IgD-negative memory B cell (primary cell): ENCODE results near the gene PDE4C. TPM values are rescaled to one million over a fixed set of nuclear protein-coding genes. Genes with fewer than 3 reads are reported as not detected.

Experiments used
- H3K27ac Mint-ChIP-seq, 3 donors: one replicate each; pipeline ENCODE4 v1.8.0; 2020 to 2022; ENCODE audit warnings: mild to moderate bottlenecking in 3 of 3, mixed read lengths in 3 of 3, moderate library complexity in 1 of 3
- H3K27me3 Mint-ChIP-seq: one replicate; pipeline ENCODE4 v1.8.0; 2021; ENCODE audit warnings: mixed read lengths
- H3K36me3 Mint-ChIP-seq: one replicate; pipeline ENCODE4 v1.8.0; 2020; ENCODE audit warnings: mild to moderate bottlenecking, mixed read lengths
- H3K4me1 Mint-ChIP-seq, 3 donors: one replicate each; pipeline ENCODE4 v1.8.0; 2020 to 2022; ENCODE audit warnings: mixed read lengths in 3 of 3, mild to moderate bottlenecking in 1 of 3
- H3K4me3 Mint-ChIP-seq, 4 donors: one replicate each; pipeline ENCODE4 v1.8.0; 2020 to 2022; ENCODE audit warnings: mild to moderate bottlenecking in 4 of 4, mixed read lengths in 4 of 4, moderate library complexity in 3 of 4
- H3K9me3 Mint-ChIP-seq, 3 donors: one replicate each; pipeline ENCODE4 v1.8.0; 2020 to 2021; ENCODE audit warnings: mixed read lengths in 3 of 3, mild to moderate bottlenecking in 1 of 3
- polyA plus RNA-seq: library from polyadenylated mRNA; unstranded; fragments of 300-500 nt; fragmentation: Illumina TruSeq; gene quantifications from one replicate; pipeline ENCODE4 v1.2.3, GENCODE V29; 2021

The PDE4C gene
- polyA plus RNA-seq, 1 donor from 2014 or later: not detected

DNA sequence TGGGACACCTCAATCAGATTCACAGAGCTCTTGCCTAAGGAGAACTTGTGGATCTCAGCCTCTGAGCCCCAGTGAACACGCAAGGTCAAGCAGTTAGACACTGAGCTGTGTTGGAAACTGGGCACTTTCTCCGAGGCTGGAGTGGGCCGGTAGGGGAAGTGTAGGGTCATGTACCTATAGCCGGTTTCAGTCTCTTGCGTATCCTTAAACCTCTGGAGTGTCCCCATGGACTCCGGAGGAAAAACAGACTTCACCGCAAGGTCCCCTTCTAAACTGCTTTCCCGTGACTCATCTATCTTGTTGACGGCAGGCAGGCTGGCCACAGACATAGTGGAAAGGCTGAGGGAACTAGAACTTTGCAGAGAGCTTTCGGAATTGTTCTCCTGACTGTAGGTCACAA is 36.7 kb upstream of the PDE4C start:
- Mint-ChIP-seq H3K4me3 (peak overlapping the region in 1 of 4 donors; percentile 13), H3K4me1 (no peaks in the 10 kb centered on the region), H3K36me3 (peaks cover 2% of the 10 kb centered on the region), H3K27me3 (no peaks in the 10 kb centered on the region), H3K27ac (peak overlapping the region in 1 of 3 donors; percentile 74), H3K9me3 (no peaks in the 10 kb centered on the region)

DNA sequence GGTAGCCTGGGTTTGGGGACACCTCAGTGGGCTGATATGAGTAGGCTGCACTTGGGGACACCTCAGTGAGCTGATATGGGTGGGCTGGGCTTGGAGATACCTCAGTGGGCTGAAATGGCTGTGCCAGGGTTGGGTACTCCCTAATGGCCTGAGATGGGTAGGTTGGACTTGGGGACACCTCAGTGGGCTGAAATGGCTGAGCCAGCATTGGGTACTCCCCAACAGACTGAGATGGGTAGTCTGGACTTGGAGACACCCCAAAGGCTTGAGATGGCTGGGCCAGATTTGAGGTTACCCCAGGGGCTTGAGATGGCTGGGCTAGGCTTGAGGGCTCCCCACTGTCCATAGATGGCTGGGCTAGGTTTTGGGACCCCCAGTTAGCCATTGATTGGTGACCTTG is 35.9 kb upstream of the PDE4C start:
- Mint-ChIP-seq H3K4me3 (peak overlapping the region in 1 of 4 donors; percentile 61), H3K27ac (peak overlapping the region in 1 of 3 donors; percentile 74), H3K4me1 (no peaks in the 10 kb centered on the region), H3K36me3 (peaks cover 2% of the 10 kb centered on the region), H3K27me3 (no peaks in the 10 kb centered on the region), H3K9me3 (no peaks in the 10 kb centered on the region)

DNA sequence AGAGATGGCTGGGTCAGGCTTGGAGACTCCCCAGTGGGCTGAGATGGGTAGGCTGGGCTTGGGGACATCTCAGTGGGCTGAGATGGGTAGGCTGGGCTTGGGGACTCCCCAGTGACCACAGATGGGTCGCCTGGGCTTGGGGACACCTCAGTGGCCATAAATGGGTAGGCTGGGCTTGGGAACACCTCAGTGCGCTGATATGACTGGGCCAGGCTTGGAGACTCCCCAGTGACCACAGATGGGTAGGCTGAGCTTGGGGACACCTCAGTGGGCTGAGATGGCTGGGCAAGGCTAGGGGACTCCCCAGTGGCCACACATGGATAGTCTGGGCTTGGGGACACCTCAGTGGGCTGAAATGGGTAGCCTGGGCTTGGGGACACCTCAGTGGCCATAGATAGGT is 35.2 kb upstream of the PDE4C start:
- Mint-ChIP-seq H3K36me3 (peaks cover 4% of the 10 kb centered on the region), H3K4me1 (no peaks in the 10 kb centered on the region), H3K27me3 (no peaks in the 10 kb centered on the region), H3K4me3 (no peak overlapping the region), H3K27ac (peak overlapping the region in 2 of 3 donors; percentile 67 to 74), H3K9me3 (no peaks in the 10 kb centered on the region)

DNA sequence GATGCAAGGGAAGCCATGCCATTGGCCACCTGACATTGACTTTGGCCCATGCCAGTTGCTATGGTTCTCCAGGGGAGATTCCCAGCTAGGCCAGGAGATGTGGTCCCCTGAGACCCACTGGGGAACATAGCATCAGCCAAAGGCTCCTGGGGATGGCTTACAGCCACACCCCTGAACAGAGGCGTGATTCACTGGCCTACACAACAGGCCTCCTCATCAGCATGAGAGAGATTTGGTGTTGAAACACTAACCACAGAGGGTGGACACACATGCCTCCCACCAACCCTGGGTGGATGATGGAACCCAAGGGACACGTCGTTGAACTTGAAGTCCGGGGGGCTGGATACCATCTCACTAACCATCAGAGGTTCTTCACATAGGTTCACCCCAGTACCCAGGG is 33.7 kb upstream of the PDE4C start:
- Mint-ChIP-seq H3K9me3 (no peaks in the 10 kb centered on the region), H3K27me3 (peaks cover 2% of the 10 kb centered on the region), H3K27ac (peak overlapping the region in 1 of 3 donors; percentile 84), H3K36me3 (peaks cover 1% of the 10 kb centered on the region), H3K4me3 (peak overlapping the region in 1 of 4 donors; percentile 39), H3K4me1 (peaks cover under 1 to 6% (median 3%) of the 10 kb centered on the region in 3 donors)

DNA sequence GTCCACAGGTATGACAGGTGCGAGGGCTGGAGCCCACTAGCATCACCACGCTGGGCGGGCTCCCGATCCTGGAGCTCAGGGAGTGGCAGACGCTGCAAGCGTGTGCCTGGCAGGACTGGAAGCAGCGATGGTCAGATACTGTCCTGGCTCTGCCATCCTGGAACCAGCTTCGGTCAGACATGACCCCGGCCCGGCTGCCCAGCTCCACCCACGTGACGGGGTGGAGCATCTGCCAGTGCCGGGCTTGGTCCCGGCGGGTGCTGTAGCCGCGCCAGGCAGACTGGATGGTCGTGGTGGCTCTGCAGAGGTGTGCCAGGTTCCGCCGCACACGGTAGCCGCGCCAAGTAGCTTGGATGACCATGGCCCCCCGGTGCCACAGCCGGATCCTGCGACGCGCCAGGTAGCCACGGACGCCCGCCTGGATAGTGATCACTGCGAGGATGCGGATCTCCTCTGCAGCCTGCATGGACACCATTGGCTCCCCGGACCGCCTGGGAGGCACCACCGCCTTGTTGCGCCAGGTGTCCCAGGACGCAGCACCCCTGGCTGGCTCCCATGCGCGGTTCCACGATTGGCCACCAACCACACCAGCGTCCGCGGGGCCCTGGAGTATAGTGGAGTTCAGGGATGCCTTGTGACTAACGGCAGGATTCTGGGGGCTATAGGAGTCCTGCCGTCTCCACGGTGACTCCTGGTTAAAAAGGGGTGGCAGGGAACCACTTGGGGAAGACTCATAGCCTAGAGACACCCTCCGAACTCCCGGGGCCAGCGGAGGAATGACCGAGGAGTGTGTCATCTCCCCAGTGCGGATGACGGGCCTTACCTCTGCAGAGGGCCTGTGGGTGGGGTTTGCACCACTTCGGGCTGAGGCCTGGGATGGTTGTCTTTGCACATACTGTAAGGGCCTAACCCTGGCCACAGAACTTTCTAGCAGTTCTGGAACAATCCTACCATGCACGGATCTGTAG is 31.5 kb upstream of the PDE4C start:
- Mint-ChIP-seq H3K4me3 (peak overlapping the region in 1 of 4 donors; percentile 39), H3K36me3 (peaks cover 1% of the 10 kb centered on the region), H3K4me1 (peaks cover 16 to 22% (median 18%) of the 10 kb centered on the region in 3 donors), H3K9me3 (no peaks in the 10 kb centered on the region), H3K27ac (peak overlapping the region in 1 of 3 donors; percentile 95), H3K27me3 (peaks cover 4% of the 10 kb centered on the region)

DNA sequence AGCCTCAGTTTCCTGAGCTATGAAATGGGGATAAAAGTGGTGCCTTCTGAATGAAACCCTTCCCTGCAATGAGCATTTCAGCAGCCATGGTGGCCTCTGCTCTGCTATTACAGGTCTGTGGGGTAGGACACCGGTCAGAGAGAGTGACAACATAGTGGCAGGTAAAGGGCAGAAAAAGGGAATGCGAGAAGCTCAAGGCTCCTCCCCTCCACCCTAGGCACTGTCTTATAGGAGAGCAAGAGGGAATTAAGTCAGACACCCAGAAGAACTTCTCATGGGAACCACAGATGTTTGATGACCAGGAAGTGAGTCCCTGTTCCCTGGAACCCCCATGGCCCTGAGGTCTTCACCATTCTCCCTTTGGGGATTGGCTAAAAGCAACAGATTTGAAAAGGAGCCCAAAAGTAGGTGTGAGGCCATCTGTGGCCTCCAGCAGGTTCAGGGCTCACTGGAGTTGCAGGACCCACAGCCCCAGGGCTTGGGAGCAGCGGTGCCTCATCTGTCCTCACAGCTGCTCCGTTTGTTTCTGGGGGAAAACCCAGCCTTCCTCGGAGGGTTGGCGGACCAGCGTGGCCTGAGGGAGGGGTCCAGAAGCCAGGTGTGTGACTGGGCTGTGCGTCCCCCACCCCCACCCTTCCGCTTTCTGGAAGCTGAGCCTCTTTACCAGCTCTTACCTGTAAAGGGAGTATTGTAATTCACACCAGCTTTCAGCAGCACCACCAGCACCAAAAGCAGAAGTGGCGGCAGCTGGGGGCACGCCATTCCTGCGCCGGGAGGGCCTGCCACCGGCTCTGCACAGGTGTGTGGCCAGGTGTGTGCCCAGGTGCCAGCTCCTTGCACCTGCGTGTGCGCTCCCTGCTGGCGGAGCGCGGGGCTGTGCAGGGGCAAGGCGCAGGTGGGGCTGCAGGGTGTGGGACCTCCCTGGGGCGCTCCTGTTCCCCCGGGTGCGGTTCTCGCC is 28.6 kb upstream of the PDE4C start:
- Mint-ChIP-seq H3K9me3 (no peaks in the 10 kb centered on the region), H3K4me1 (peaks cover 21 to 28% (median 22%) of the 10 kb centered on the region in 3 donors), H3K36me3 (peaks cover 1% of the 10 kb centered on the region), H3K27ac (peak overlapping the region; percentile 54 to 87 (median 86)), H3K4me3 (peak overlapping the region; percentile 25 to 91 (median 61)), H3K27me3 (peaks cover 4% of the 10 kb centered on the region)

DNA sequence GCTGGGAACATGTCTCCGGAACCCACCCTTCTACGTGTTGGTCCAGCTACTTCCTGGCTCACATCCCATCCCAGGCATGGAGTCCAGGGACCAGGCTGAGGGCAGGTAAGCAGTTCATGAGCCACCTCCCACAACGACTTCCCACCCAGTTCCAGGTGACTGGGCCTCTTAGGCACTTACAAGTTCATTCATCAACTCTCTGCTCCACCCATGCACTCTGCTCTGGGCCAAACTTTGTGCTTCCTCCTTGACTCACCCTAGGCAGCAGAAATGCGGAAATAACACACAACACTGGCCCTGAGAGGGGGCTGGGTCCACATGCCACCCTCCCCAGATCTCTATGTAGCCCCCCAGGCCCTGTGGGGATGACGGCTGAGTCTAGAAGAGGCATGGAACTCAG is 27.5 kb upstream of the PDE4C start:
- peaks cover 1% of the 10 kb centered on the region for H3K36me3 Mint-ChIP-seq
- H3K4me3 Mint-ChIP-seq: peak overlapping the region in 3 of 4 donors; percentile 16 to 77 (median 72)
- peaks cover 4% of the 10 kb centered on the region for H3K27me3 Mint-ChIP-seq
- peaks cover 21 to 28% (median 22%) of the 10 kb centered on the region in 3 donors for H3K4me1 Mint-ChIP-seq
- H3K27ac Mint-ChIP-seq: peak overlapping the region in 2 of 3 donors; percentile 54 to 81
- H3K9me3 Mint-ChIP-seq: no peaks in the 10 kb centered on the region

DNA sequence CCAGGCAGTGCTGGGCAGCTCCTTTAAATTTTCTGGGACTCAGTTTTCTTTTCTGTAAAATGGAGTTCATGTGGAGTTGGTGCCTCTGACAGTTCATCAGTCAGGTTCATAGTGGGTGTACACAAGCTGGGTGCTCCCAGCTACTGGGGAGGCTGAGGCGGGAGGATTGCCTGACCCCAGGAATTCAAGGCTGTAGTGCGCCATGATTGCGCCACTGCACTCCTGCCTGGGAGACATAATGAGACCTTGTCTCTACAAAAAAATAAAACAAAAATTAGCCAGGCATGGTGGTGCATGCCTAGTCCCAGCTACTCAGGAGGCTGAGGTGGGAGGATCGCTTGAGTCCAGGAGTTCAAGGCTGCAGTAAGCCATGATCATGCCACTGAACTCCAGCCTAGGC is 26.9 kb upstream of the PDE4C start:
- peak overlapping the region in 1 of 4 donors; percentile 76 for H3K4me3 Mint-ChIP-seq
- H3K9me3 Mint-ChIP-seq: no peaks in the 10 kb centered on the region
- peaks cover 4% of the 10 kb centered on the region for H3K27me3 Mint-ChIP-seq
- H3K27ac Mint-ChIP-seq: peak overlapping the region in 2 of 3 donors; percentile 35 to 54
- H3K4me1 Mint-ChIP-seq: peaks cover 21 to 28% (median 22%) of the 10 kb centered on the region in 3 donors
- H3K36me3 Mint-ChIP-seq: peaks cover 1% of the 10 kb centered on the region

DNA sequence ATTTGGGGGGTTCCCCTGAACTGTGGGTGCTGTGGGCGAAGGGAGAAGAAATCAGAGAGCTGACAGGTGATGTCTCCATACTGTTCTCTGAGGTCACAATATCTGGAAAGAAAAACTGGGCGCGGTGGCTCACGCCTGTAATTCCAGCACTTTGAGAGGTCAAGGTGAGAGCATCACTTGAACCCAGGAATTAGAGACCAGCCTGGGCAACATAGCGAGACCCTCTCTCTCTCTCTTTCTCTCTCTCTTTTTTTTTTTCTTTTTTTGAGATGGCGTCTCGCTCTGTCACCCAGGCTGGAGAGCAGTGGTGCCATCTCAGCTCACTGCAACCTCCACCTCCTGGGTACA is 26.1 kb upstream of the PDE4C start:
- H3K27ac Mint-ChIP-seq: peak overlapping the region in 1 of 3 donors; percentile 25
- H3K4me3 Mint-ChIP-seq: peak overlapping the region in 1 of 4 donors; percentile 67
- peaks cover 4% of the 10 kb centered on the region for H3K27me3 Mint-ChIP-seq
- peaks cover 21 to 28% (median 22%) of the 10 kb centered on the region in 3 donors for H3K4me1 Mint-ChIP-seq
- no peaks in the 10 kb centered on the region for H3K9me3 Mint-ChIP-seq
- peaks cover 1% of the 10 kb centered on the region for H3K36me3 Mint-ChIP-seq

DNA sequence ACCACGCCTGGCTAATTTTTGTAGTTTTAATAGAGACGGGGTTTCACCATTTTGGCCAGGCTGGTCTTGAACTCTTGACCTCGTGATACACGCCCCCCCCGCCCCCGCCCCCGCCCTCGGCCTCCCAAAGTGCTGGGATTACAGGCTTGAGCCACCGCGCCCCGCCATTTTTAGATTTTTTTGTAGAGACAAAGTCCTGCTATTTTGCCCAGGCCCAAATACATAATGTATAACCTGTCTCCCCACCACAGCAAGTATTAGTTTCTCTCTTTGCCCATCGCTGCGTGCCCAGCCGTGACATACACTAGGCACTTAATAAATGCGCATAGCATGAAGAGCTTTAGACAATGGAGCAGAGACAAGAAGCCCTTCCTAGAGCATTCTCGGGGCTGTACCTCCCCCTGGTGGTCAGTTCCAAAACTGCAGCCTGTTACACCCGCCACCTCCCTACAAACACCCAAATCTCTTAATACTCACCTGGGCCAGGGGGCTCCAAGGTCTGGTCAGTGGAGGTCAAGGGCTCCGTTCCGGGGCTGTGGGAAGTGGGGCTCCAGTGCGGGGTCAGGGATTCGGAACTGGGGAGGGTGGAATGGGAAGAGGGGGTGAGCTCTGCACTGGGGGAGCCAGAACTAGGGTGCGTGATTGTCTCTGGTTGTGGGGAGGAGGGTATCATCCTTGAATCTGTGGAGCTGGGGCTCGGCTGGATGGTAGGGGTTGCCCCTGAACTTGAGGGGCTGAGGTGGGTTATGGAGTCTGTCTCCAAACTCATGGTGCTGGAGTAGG is 25.5 kb upstream of the PDE4C start:
- Mint-ChIP-seq H3K36me3 (peaks cover under 1% of the 10 kb centered on the region), H3K27me3 (peaks cover 4% of the 10 kb centered on the region), H3K4me1 (peaks cover 21 to 28% (median 22%) of the 10 kb centered on the region in 3 donors), H3K9me3 (no peaks in the 10 kb centered on the region), H3K4me3 (peak overlapping the region in 1 of 4 donors; percentile 67), H3K27ac (peak overlapping the region in 1 of 3 donors; percentile 25)

DNA sequence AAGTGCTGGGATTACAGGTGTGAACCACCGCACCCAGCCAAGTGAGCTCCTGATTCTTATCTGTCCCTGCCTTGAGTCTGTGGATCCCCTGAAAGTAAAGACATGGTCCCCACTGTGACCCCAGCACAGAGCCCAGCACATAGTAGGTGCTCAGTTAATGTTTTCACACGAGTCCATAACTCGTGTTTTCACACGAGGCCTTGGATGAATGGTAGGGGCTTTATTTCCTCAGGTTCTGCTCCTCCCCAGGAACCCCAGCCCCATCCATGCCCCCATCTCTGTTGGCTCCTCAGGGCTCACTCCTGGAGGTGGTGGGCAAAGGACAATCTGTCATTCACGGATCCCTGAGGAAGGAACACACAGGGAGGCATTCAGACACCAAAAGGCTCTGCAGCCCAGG is 23.6 kb upstream of the PDE4C start:
- H3K9me3 Mint-ChIP-seq: no peaks in the 10 kb centered on the region

DNA sequence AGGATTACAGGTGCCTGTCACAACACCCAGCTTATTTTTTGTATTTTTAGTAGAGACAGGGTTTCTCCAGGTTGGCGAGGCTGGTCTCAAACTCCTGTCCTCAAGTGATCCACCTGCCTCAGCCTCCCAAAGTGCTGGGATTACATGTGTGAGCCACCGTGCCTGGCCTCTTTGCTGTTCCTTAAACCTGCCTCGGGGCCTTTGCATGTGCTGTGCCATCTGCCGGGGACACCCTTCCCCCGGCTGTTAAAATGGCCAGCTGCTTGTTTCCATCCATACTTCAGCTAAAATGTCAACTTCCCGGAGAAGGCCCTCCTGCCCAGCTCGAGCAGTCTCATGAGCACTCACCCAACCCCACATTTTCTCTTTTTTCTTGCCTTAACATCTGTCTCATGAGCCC is 19.1 kb upstream of the PDE4C start:
- no peaks in the 10 kb centered on the region for H3K9me3 Mint-ChIP-seq
- no peak overlapping the region for H3K4me3 Mint-ChIP-seq
- H3K4me1 Mint-ChIP-seq: peaks cover 0 to 1% (median 0%) of the 10 kb centered on the region in 3 donors
- peaks cover 10% of the 10 kb centered on the region for H3K27me3 Mint-ChIP-seq
- H3K27ac Mint-ChIP-seq: no peak overlapping the region
- H3K36me3 Mint-ChIP-seq: peaks cover 2% of the 10 kb centered on the region

More for the DNA sequence above, 23.6 kb upstream of the PDE4C start:
- Mint-ChIP-seq H3K27me3 (peaks cover 3% of the 10 kb centered on the region), H3K27ac (no peak overlapping the region), H3K4me1 (peaks cover 19 to 22% (median 19%) of the 10 kb centered on the region in 3 donors), H3K4me3 (no peak overlapping the region), H3K36me3 (peaks cover 2% of the 10 kb centered on the region)

DNA sequence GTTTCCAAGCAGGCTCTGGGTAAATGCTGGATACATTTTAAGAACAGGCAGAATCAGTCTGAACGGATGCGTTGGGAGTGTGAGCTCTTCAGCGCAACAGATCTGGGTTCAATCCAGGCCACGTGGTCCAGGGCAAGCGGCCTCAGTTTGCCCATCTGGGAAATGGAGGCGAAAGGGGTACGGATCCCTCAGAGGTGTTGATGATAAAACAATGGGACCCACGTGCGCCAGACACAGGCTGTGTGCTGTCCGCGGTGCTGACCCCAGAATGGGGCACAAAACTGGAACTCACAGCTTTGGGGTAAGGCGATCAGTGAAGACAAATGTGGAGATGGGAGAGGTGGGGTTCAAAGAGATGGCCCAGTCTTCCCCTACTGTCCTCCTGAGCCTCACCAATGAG is 13.1 kb upstream of the PDE4C start:
- H3K27ac Mint-ChIP-seq: no peak overlapping the region
- peaks cover 0 to 4% (median 0%) of the 10 kb centered on the region in 3 donors for H3K4me1 Mint-ChIP-seq
- no peaks in the 10 kb centered on the region for H3K36me3 Mint-ChIP-seq
- no peak overlapping the region for H3K4me3 Mint-ChIP-seq
- H3K9me3 Mint-ChIP-seq: no peaks in the 10 kb centered on the region
- H3K27me3 Mint-ChIP-seq: peaks cover 32% of the 10 kb centered on the region

DNA sequence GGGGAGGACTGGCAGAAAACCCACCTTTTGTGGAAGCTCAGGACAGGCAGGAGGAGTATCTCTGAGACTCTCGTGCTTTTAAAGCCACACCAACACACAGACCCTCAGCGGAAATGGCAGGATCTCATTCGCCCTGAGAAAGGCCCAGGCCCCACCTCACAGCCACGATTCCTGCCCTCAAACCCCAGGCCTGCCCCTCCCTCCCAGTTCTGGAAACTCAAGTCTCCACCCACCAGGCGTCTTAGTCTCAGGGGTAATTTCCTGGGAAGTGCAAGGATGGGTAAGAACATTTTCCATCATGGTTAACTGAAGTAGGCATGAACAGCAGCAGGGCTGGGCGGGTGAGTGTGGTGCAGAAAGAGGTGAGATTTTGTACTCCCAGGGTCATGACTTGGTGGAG is 8.0 kb upstream of the PDE4C start:
- Mint-ChIP-seq H3K36me3 (no peaks in the 10 kb centered on the region), H3K27me3 (peaks cover 53% of the 10 kb centered on the region), H3K4me1 (peaks cover 7 to 13% (median 9%) of the 10 kb centered on the region in 3 donors), H3K4me3 (peak overlapping the region in 1 of 4 donors; percentile 60), H3K9me3 (peaks cover 0 to 1% (median 0%) of the 10 kb centered on the region in 3 donors), H3K27ac (no peak overlapping the region)
